Thyroid gland (tissue), 4 donors: ENCODE results near the gene C1R.

Experiments
- CTCF ChIP-seq, 6 experiments: fragments of 200-600 bp in 3 of 6; fragments of 450-650 bp in 3 of 6; sonication (generic) in 3 of 6; IDR thresholded peaks; one replicate each; pipeline ENCODE4 v1.5.1; 2016 to 2019; ENCODE audit warnings: antibody characterized with exemption in 6 of 6, mild to moderate bottlenecking in 2 of 6, inconsistent platforms in 1 of 6, moderate library complexity in 1 of 6
- POLR2A ChIP-seq, 2 donors: fragments of 450-650 bp; IDR thresholded peaks; one replicate each; pipeline ENCODE4 v1.6.1; 2017; ENCODE audit warnings: antibody characterized with exemption in 2 of 2, mild to moderate bottlenecking in 2 of 2, moderate library complexity in 1 of 2

DNA sequence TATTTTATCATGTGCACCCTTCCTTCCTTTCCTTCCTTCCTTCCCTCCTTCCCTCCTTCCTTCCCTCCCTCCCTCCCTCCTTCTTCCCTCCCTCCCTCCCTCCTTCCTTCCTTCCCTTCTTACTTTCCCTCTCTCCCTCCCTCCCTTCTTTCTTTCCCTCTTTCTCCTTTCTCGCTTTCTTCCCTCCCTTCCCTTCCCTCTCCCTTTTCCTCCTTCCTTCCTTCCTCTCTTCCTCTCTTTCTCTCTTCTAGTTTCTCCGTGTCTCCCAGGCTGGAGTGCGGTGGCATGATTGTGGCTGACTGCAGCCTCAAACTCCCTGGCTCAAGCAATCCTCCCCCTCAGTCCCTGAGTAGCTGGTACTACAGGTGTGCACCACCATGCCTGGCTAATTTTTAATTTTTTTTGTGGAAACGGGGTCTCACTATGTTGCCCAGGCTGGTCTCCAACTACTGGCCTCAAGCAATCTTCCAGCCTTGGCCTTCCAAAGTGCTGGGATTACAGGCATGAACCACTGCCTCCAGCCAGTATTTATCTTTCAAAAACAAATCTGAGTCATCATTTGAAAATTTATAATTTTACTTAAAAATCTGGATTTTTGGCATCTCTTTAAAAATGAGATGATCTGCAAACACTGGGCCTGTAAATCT is 8.9 kb upstream of the C1R start:
- TF ChIP-seq POLR2A (IDR thresholded peaks at IDR 0.05) (no peak), CTCF (IDR thresholded peaks at IDR 0.05) (no peak)
